Stromal cell of bone marrow (primary cell): ENCODE results near the gene RITA1.
"Not testable (repeated sequence)": the region's sequence is repeated elsewhere in the genome, so short reads cannot be mapped to it uniquely, and the experiment has no call there.

Experiments used
- DNase-seq: peaks from one replicate; pipeline ENCODE4 v3.0.0-alpha.2; 2012; ENCODE audit warnings: low read depth

Gene RITA1

GRCh38 chr12:113185180-113186032, at the start of gene RITA1, which contains the start of gene DDX54:
RITA1 (plus strand) TSS chr12:113185721; CDS start chr12:113186747, 1,026 bp downstream.
DDX54 (minus strand) TSS chr12:113185478; CDS start chr12:113185451, 27 bp downstream.
- DNase-seq = peak; percentile 38

GRCh38 chr12:113136128-113136989, 49.2 kb upstream of the RITA1 start:
- DNase-seq = no peak

DNA sequence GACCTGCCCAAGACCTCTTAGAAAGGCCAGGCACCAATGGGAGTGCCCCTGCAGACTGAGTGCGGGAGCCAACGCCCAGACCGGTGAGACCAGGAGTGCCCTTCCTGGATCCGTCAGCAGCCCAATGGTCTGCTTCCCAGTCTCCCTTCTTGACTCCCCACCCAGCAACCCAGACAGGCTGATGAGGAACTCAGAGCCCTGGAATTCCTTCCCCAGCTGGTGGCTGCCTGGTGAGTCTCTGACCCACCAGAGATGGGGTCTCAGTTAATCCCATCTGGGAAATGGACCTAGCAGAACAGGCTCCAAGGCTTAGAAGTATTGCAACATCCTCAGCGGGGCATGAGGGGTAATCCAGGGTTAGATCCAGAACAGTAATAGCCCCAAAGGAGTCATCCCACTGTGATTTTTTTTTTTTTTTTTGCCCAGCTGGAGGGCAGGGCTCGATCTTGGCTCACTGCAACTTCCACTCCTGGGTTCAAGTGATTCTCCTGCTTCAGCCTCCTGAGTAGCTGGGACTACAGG, 48.5 kb upstream of the RITA1 start:
- DNase-seq = no peak

- DNase-seq = no peak
These were observed 47.4 kb upstream of the RITA1 start for GRCh38 chr12:113137861-113138783.

- no peak for DNase-seq
These were observed 46.7 kb upstream of the RITA1 start for GRCh38 chr12:113138826-113139225.

DNA sequence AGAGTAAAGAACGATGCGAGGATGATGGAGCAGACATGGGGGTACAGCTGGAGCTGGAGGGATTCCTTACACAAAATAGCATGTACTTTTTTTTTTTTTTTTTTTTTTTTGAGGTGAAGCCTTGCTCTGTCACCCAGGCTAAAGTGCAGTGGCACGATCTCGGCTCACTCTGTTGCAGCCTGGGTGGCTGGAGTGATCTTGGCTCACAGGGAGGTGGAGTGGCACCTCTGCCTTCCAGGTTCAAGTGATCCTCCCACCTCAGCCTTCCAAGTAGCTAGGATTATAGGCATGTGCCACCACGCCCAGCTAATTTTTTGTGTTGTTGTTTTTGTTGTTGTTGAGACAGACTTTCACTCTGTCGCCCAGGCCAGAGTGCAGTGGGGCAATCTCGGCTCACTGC, 44.8 kb upstream of the RITA1 start:
- DNase-seq = no peak

- not testable (repeated sequence) for DNase-seq
These were observed 43.8 kb upstream of the RITA1 start for GRCh38 chr12:113141716-113142115.

GRCh38 chr12:113142173-113142885, 43.2 kb upstream of the RITA1 start:
- DNase-seq = no peak

DNA sequence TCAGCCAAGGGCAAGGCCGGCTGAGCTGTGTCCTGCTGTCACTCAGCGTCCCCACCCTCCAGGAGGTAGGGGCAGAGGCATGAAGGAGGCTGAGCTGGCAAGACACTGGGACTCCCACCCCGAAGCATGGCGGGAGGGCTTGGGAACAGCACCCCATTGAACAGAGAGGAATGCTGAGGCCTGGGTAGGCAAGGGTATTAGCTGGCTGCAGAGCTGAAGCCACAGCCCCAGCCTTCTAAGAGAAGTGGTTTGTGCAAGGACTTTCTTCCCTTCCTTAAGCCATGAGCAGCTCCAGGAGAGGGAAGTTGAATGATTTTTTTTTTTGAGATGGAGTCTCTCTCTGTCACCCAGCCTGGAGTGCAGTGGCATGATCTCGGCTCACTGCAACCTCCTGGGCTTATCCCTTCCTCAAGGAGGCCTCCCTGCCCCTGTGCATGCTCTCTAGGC, 42.6 kb upstream of the RITA1 start:
- DNase-seq = no peak

GRCh38 chr12:113143959-113144358, 41.6 kb upstream of the RITA1 start:
- DNase-seq = no peak

DNA sequence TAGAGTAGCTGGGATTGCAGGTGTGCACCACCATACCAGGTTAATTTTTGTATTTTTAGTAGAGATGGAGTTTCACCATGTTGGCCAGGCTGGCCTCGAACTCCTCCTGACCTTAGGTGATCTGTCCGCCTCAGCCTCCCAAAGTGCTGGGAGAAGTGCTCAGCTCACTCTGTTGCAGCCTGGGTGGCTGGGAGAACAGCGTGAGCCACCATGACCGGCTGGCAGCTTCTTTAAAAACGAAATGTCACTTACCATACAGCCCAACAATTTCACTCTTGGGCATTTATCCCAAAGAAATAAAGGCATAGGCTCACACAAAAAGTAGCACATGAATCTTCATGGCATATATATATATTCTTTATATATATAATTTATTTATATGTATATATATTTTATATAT, 40.7 kb upstream of the RITA1 start:
- no peak for DNase-seq

GRCh38 chr12:113145720-113146551, 39.6 kb upstream of the RITA1 start:
- no peak for DNase-seq

DNA sequence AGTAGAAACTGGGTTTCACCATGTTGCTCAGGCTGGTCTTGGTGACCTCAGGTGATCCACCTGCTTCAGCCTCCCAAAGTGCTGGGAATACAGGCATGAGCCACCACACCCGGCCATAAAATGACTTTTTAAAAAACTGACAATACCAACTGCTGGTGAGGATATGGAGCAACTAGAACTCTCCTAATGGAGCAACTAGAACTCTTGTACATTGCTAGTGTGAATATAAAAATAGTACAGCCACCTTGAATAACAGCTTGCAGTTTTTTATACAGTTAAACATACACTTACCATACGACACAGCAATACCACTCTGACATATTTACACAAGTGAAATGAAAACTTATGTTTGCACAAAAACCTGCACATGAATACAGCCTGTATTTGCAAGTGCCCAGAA, 38.5 kb upstream of the RITA1 start:
- no peak for DNase-seq

DNA sequence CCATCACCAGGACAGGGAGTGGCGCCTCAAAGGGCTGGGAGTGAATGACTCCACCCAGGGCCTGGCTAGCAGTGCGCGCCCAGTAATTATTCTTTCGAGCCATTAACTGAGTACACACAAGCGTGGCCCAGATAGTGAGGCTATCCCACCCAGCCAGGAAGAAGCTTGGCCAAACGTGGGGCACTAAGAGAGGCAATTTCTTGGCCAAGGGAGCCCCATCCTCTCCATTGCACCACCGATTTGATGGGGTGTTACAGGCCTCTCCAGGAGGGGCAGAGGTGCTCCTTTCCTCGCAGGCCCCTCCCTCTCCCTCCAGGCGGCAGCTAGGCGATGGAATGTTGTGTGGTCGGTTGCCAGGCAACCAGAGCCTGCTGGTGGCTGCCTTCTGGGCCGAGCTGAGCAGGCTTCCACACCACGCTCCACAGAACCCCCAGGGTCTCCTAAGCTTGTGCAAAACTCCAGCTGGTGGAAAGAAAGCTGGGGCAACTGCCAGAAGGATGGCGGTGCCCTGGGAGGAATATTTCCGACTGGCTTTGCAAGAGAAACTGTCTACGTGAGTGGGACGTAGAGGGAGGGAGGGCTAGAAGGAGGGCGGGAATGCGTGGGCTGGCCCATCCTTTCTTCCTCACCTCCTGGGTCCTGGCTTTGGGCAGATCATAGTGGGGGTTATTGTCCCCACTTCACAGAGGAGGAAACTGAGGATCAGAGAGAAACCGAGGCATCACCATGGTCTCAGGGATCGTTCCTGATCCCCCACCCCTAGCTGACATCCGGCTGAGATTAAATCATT, 36.0 kb upstream of the RITA1 start, which contains the start of gene CFAP73:
Gene CFAP73 (plus strand): TSS at position 364 of the 790 bp plus-strand sequence. CDS start 134 bp downstream, at position 498.
- DNase-seq = peak; percentile 56

DNA sequence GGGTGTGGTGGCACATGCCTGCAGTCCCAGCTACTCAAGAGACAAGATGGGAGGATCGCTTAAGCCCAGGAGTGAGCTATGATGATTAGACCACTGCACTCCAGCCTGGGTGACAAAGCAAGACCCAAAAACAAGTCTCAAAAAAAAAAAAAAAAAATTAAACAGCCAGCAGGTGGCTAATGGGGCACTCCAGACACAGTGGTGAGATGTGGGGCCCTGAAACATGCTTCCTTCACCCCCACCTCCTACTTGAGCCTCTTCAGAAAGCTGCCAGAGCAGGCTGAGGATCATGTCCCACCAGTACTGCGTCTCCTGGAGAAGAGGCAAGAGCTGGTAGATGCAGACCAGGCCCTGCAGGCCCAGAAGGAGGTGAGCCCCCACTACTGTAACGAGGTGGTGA, 33.9 kb upstream of the RITA1 start:
- no peak for DNase-seq

- DNase-seq = no peak
These were observed 33.2 kb upstream of the RITA1 start for GRCh38 chr12:113152196-113152834.

GRCh38 chr12:113152835-113153814, 32.4 kb upstream of the RITA1 start:
- DNase-seq = peak; percentile 55
